GM21381 (cell line): ENCODE results near the gene LAIR2.
"Not testable (repeated sequence)": the region's sequence is repeated elsewhere in the genome, so short reads cannot be mapped to it uniquely, and the experiment has no call there.

Experiments
- ATAC-seq: cut with Tn5 transposase; IDR thresholded peaks from one replicate; pipeline ENCODE4 v1.9.1; 2021; ENCODE audit warnings: mild to moderate bottlenecking, moderate library complexity; ENCODE audit not compliant: unreplicated experiment

Gene LAIR2

DNA sequence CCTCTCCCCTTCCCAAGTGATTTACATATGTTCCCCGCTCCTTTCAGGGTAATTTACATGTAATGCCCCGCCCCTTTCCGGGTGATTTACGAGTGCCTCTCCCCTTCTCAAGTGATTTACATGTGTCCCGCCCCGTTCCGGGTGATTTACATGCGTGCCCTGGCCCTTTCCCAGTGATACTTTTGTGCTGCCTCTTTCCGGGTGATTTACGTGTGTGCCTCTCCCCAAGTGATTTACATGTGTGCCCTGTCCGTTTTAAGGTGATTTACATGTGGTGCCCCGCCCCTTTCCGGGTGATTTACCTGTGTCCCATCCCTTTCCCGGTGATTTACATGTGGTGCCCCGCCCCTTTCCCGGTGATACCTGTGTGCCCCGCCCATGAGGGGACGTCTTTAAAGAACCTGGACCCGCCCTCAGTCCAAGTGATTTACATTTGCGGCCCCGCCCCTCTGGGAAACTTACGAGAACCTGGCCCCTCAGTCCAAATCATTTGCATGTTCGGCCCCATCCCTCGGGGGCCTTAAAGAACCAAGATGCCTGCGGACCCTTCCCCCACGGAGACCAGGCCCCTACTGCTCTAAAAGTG, 38.5 kb upstream of the LAIR2 start:
- peak; percentile 34 for ATAC-seq

DNA sequence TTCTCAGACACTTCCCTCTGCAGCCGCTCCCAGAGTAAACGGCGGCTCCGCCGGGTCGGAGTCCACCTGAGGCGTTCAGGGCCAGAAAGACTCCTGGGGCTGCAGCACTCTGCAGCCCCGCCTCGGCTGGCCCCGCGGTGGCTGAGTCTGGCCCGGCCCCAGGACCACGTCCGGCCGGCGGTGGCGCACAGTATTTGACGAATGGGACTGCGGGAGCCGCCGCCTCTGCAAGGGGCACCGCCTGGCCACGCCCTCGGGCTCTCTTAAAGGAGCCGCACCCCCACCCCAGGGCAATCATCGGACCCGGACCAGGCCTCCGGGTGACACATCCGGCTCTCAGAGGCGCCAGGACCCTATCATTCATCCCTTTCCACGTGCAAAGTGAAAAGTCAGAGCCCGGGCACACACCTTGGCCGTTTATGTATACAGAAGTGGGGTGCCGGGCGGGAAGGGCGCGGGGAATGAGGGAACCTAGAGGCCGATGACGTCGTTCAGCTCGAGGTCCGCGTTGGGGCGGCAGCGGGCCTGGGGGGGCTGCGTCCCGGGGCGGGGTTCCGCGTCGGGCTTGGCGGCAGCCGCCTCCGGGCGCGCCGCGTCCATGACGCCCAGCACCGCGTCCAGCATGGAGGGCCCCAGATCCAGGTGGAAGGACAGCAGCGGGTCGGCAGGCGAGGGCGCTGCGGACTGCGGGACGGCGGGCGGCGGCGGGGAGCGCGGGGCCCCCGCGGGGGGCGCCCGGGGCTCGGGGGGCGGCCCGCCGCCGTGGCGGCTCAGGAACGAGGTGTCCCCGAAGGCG, 37.8 kb upstream of the LAIR2 start:
- peak; percentile 51 for ATAC-seq

DNA sequence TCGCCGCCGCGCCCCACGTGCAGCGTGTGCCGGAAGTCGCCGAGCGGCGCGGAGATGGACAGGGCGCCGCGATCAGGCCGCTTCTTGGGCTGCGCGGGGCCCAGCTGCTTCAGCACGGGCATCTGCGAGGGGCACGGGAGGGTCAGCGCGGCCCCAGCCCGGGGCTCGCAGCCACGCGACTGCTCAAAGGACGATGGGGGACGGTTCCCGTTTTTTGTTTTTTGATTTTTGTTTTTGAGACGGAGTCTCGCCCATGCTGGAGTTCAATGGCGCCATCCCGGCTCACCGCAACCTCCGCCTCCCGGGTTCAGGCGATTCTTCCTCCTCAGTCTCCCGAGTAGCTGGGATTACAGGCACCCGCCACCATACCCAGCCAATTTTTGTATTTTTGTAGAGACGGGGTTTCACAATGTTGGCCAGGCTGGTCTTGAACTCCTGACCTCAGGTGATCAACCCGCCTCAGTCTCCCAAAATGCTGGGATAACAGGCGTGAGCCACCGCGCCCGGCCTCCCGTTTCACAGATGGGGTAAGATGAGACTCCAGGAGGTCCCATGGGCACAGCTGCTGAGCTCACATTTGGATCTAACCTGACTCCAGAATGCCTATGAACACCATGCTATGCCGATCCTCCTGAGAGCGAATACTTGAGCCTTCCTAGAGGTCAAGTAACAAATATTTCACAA, 37.1 kb upstream of the LAIR2 start:
- ATAC-seq: no peak

DNA sequence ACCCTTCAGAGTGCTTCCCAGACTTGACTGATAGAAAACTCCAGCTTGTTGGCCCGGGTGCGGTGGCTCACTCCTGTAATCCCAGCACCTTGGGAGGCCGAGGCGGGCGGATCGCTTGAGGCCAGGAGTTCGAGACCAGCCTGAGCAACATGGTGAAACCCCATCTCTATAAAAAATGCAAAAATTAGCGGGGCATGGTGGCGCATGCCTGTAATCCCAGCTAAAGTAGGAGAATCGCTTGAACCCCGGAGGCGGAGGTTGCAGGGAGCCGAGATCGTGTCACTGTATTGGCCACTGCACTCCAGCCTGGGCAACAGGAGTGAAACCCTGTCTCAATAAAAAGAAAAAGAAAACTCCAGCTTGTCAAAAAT, 36.5 kb upstream of the LAIR2 start:
- ATAC-seq: not testable (repeated sequence)

DNA sequence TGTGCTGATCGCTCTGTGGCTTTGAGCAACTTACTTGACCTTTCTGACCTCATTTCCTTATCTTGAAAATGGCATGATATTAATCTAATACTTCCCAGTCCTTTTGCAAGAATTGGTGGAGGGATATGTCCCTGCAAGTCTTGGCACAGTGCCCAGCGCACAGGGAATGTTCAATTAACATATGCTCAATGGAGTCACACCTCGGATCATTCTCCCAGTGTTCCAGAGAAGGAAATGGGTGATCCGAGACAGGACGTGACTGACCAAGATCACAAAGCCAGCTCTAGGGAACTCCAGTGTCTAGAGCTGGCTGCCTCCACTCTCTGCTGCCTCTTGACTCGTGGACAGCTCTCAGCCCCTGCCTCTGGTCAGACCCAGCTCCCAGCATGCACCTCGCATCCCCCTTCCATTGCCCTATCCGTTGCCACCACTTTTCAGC, 33.1 kb upstream of the LAIR2 start:
- no peak for ATAC-seq

DNA sequence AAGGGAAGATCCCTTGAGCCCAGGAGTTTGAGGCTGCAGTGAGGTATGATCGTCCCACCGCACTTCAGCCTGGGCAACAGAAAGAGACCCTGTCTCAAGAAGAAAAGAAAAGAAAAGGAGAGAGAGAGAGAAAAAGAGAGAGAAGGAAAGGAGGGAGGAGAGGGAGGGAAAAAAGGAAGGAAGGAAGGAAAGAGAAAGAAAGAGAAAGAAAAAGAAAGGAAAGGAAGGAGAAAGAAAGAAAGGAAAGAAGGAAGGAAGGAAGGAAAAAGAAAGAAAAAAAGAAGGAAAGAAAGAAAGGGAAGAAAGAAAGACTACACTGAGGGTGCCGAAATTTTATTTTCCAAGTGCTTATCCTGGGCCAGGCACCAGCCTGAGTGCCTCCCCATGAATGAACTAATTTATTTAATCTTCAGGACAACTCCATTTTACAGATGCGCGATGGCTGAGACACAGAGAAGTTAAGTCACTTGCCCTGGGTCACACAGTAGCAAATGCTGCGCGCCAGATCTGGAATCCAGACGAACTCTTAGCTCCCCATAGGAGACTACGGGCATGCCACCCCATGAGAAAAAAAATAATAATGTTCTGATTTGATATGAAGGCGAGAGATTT, 32.2 kb upstream of the LAIR2 start:
- ATAC-seq: no peak

DNA sequence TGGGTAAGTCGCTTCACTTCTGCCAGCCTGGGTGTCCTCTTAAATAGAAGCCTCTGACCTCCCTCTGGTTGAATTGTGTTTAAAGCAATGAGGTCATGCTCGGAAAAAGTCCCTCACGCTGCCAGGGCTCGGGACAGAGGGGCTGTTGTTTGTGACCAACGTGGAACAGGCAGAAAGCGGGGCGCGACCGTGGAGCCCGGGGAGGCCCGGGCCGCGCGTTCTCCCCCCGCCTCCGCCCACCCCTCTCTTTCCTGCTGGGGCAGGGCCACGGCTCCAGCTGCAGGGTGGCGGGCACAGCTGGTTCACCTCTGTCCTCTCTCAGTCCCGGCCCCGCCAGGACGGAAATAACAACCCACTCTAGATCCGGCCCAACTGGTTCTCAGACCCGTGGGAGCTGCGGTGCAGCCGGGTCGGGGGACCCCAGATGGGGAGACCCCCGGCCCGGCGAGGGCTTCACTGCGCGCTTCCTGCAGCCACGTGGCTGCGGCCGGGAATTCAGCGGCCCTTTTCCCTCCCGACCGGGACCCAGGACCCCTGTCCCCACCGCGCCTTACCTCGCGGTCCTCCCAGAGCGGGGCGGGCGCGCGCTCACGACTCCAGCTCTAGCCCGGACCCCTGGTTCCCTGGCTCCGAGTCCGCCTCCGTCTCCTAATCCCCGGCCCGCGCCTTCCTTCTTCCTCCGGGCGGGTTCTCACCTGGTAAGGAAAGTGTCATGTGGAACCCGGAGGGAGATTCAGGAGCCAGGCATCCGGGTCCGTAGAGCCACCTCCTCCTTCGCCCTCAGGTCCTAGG, 31.4 kb upstream of the LAIR2 start:
- ATAC-seq: no peak

DNA sequence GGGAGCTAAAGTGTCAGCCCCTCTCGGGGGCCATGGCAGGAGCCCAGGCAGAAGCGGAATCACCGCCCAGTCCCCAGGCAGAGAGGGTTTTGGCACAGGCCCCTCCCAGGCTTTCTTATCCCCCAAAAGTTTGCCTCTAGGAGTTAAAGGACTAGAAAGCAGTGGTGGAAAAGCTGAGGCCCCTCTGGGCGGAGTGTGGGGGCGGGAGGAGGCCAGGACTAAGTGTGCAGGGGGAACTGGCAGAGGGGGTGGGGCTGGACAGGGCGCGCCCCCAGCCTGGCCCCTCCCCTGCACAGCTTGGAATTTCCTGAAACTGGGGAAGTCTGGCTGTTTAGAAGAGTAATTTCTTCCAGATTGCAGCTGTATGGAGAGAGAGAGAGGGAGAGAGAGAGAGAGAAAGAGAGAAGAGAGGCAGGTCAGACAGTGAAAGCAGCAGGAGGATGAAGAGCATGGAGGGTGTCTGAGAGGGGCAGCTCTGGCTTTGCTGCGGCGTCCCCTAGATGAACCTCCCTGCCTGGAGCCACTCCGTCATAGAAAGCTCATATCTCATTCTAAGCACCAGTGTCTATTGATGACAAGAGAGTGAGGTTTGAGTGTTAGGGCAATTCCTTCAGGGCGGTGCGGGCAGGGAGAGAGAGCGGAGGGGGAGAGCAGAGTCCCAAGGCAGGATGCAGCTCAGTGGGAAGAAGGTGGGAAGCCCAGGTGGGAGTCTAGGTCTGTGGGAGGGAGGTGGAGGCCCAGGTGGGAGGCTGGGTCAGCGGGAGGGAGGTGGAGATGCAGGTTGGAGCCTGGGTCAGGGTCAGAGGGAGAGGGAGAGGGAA, 29.4 kb upstream of the LAIR2 start, which contains the start of gene CDC42EP5:
TSS of gene CDC42EP5 (minus strand) at position 226 of the 821 bp plus-strand sequence. CDS start 7,749 bp downstream, outside the sequence.
- ATAC-seq: no peak

DNA sequence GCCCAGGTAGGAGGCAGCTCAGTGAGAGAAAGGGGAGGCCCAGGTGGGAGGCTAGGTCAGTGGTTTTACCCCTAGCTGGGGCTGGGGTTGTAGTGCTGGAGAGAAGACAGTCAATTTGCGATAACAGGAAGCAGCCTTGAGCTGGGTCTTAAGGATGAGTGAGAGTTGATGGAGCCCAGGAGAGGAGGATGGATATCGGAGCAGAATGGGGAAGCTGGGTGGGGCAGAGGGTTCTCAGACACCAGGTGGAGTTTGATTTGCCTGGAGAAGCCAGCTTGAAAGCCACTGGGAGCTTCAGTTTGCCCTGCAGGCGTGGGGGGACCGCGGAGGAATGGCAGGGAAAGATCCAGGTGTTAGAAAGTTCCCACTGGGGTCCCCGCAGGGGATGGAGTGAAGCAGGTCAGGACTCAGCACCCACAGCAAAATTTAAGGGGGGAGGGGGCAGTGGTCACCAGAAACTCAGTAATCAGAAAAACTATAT, 28.7 kb upstream of the LAIR2 start:
- ATAC-seq: no peak

DNA sequence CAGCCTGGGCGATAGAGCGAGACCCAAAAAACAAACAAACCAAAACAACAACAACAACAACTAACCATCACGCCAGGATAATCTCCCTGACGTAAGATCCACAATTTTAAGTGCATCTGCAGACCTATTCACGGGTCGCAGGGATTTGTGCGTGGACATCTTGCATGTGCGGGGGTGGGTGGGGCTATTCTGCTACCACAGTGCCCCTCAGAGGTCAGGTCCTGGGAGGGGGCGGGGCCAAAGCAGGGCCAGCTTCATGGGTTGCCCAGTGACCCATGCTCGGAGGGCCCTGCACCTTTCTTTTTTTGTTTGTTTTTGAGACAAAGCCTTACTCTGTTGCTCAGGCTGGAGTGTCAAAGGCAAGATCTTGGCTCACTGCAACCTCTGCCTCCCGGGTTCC, 26.9 kb upstream of the LAIR2 start:
- no peak for ATAC-seq

DNA sequence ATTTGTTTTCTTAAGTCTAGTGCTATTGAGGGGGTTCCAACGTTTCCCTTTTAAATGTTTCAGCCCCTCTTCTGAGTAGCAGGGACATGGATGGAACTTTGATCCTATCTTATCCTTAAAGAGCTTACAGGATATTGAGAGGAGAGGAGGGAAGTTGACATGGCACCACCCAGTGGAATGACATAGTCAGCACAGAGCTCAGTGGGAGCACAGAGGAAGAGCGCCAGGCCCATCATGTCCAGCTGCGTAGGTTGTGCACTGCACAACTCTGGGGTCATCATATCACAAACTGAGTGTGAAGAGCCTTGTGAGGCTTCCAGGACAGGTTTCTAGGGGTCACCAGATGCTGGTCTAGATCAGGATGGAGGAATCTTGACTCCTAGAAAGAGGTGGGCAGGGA, 25.0 kb upstream of the LAIR2 start:
- no peak for ATAC-seq

DNA sequence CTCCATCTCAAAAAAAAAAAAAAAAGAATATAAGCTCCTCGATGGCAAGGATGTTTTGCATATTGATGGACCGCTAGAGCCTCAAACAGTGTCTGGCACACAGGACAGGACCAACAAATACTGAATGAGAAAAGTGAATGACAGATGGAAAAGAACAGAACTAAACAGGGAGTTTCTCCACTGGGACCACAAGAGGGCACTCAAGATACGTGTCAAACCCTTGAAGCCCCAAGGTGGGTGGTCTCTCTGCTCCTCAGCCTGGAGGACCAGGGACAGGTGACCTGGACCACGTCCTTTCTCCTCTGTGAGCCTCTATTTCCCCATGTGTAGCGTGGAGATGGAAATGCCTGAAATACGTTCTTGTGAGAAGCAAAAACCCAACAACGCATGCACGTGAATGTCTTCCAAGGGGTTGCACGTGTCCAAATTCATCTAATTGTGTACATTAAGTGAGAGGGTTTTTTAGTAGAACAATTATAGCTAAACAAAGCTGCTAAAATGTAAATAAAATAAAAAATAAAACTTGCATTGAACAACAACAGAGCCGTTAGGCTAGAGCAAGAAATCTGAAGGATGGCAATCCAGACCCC, 23.9 kb upstream of the LAIR2 start:
- ATAC-seq: no peak

DNA sequence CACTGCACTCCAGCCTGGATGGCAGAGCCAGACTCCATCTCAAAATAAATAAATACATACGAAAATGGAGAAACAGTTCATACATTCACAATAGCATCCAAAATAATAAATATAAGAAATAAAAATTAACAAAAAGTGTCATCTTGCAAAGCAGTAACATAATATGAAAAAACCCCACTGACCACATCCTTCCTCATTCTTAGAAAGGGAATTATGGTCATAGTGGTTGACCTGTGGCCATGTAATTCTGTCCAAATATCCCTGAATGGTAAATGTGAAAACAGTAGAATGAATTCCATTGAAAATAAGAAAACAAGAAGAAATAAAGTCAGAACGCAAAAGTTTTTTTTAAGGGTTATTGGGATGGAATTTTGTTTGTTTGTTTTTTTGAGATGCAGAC, 22.6 kb upstream of the LAIR2 start:
- no peak for ATAC-seq

DNA sequence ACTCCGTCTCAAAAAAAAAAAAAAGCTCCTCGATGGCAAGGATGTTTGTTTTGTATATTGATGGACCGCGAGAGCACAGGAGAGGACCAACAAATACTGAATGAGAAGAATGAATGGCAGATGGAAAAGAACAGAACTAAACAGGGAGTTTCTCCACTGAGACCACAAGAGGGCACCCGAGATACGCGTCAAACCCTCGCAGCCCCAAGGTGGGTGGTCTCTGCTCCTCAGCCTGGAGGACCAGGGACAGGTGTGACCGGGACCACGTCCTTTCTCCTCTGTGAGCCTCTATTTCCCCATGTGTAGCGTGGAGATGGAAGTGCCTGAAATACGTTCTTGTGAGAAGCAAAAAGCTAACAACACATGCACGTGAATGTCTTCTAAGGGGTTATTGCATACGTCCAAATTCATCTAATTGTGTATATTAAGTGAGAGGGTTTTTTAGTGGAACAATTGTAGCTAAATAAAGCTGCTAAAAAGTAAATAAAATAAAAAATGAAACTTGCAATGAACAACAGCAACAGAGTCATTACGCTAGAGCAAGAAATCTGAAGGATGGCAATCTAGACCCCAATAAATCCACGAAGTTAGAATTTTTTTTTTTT, 21.2 kb upstream of the LAIR2 start:
- no peak for ATAC-seq

DNA sequence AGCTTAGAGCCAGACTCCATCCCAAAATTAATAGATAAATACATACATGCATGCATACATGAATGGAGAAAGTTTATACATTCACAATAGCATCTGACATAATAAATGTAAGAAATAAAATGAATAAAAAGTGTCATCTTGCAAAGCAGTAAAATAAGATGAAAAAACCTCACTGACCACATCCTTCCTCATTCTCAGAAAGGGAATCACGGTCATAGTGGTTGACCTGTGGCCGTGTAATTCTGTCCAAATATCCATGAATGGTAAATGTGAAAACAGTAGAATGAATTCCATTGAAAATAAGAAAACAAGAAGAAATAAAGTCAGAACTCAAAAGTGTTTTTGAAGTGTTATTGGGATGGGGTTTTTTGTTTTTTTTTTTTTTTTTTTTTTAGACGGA, 19.7 kb upstream of the LAIR2 start:
- no peak for ATAC-seq

DNA sequence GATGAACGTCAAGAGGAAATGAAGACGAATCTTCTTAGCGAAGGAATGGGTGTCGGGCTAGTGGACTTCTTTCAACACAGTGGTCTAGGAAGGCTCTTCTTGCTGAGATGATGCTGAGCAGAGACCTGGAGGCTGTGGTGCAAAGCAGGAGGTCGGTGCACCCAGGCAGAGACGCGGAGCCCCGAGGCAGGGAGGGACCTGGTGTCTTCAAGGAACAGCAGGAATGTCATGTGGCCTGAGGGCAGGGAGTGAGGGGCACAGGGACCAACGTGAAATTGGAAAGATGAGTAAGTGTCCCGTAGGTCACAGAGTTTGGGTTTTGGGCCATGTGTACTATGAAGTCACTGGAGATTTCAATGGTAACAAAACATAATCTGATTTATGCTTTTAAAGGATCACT, 18.2 kb upstream of the LAIR2 start:
- ATAC-seq: no peak

DNA sequence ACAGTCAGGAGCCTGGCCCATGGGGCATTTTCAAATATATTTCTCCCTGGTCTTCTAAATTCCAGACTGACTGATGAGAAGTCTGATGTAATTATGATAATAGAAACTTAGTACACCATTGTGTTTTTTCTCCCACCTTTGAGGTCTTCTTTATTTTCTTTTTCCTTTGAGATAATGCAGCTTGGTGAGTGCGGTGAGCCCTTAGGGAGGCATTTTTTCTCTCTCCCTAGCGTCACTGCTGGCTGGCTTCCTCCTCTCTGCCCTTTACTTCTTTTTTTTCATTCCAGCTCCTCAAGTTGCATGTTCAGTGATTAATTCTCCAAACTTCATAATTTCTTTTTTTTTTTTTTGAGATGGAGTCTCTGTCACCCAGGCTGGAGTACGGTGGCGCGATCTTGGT, 16.8 kb upstream of the LAIR2 start:
- no peak for ATAC-seq

DNA sequence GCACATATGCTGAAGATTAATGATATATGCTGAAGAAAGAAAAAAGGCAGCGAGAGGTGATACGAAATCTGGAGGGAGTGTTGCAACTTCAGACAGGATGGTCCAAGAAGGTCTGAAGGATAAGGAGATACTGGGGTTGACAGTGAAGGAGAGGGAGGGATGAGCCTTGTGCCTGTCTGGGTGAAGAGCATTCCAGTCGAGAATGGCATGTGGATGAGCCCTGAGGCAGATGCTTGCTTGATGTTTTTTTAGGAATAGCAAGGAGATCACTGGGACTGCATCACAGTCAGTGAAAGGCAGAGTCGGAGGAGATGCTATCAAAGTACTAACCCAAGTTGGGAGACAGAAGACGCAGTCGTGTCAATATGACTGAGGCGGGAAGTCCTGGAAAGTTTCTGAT, 13.3 kb upstream of the LAIR2 start:
- ATAC-seq: no peak

DNA sequence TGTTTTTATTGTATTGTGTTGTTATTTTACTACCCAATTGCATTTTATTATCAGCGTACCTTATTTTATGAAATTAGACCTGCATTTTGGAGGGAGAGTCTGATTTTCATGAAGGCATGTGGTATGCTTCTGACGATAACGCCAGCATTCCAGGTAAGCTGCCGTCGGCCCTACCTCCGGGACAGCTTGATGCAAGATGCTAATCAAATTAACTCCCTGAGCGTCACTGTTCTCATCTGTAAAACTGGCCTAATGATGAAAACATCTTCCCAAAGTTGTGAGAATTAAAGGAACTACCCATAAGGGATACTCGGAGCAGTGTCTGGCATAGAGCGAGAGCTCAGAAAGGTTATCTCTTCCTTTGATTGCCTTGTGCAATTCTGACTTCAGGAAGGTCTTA, 12.9 kb upstream of the LAIR2 start:
- ATAC-seq: no peak
